Subcutaneous adipose tissue (tissue), 4 donors: ENCODE data around the gene WIPF1. TPM values are rescaled to one million over a fixed set of nuclear protein-coding genes. Genes with fewer than 3 reads are reported as not detected.

Experiments
- CTCF ChIP-seq: fragments of 450-650 bp; IDR thresholded peaks from one replicate; pipeline ENCODE4 v1.5.1; 2016; ENCODE audit warnings: low read depth, mild to moderate bottlenecking, control low read depth, antibody characterized with exemption, moderate library complexity
- total RNA-seq, 4 donors: library from RNA; depleted of rRNA; stranded (reverse); fragments of >200 nt; gene quantifications; one replicate each; pipeline ENCODE4 v1.1.0, GENCODE V29; 2016

Gene WIPF1
- total RNA-seq, 4 donors from 2014 or later, result 44.7 to 81.3 (median 57.2) TPM

- no peak for TF ChIP-seq CTCF
These were observed 7.3 kb downstream of the WIPF1 start for GRCh38 chr2:174590346-174590745.

GRCh38 chr2:174589334-174589733, 8.3 kb downstream of the WIPF1 start:
- no peak for TF ChIP-seq CTCF

- no peak for TF ChIP-seq CTCF
These were observed 9.1 kb downstream of the WIPF1 start for GRCh38 chr2:174588463-174588862.

- no peak for TF ChIP-seq CTCF
These were observed 10.0 kb downstream of the WIPF1 start for GRCh38 chr2:174587579-174587978.

GRCh38 chr2:174586418-174587295, 10.9 kb downstream of the WIPF1 start:
- no peak for TF ChIP-seq CTCF

GRCh38 chr2:174585657-174586252, 11.8 kb downstream of the WIPF1 start:
- TF ChIP-seq CTCF, result no peak

GRCh38 chr2:174585146-174585545, 12.5 kb downstream of the WIPF1 start:
- TF ChIP-seq CTCF, result no peak
